CD4-positive, alpha-beta T cell treated with Interleukin-21 for 1 hour (primary cell): Measurements from ENCODE around the gene DIDO1.

Experiments
- DNase-seq: peaks from one replicate; pipeline ENCODE4 v3.0.0-alpha.2; 2020

DIDO1 gene

GRCh38 chr20:62846166-62846890 is 80.0 kb downstream of the DIDO1 start:
- DNase-seq, result no peak

GRCh38 chr20:62845416-62846160 is 80.7 kb downstream of the DIDO1 start:
- DNase-seq, result no peak

DNA sequence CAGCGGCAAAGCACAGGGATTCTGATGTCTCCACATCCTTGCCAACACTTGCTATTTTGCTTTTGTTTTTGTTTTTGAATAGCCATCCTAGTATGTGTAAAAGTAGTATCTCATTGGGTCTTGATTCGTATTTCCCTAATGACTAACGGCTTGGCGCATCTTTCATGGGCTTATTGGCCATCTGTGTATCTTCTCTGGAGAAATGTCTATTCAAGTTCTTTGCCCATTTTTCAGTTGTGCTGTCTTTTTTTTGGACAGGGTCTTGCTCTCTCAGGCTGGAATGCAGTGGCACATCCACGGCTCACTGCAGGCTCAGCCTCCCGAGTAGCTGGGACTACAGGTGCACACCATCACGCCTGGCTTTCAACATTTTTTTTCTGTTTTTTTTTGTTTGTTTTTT is 82.1 kb downstream of the DIDO1 start:
- no peak for DNase-seq

DNA sequence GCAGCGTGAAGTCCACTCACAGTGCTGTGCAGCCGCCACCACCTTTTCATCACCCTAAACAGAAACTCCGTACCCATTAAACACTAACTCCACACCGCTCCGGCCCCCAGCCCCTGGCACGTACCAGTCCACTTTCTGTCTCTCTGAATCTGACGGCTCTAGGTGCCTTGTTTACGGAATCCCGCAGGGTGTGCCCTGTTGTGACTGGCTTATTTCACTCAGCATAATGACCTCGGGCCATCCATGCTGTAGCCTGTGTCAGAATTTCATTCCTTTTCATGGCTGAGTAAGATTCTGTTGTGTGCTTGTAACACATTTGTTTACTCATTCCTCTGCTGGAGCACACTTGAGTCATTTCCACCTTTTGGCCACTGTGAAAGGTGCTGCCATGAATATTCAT is 82.6 kb downstream of the DIDO1 start:
- no peak for DNase-seq

DNA sequence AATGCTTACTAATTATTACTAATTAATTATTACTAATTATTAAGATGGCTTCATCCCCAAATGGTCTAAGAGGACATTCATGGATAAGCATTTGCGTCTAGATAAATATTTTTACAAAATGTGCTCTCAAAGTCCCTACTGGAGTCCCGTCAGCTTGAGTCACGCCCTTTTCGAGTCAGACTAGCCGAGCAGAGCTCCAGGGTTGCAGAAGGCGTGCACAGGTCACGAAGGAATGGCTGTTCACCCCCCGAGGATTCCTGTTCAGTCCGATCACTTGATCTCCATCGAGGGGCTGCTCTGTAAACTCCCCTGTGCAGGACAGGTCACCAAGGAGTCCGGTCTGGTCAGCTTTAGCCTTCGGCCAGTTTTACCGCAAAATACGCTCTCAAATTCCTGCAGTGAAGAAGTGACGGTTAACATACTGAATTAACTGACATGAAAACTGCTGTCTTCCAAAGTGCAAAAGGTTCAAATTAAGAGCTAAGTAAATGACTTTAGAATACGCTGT is 84.5 kb downstream of the DIDO1 start:
- DNase-seq, result no peak

DNA sequence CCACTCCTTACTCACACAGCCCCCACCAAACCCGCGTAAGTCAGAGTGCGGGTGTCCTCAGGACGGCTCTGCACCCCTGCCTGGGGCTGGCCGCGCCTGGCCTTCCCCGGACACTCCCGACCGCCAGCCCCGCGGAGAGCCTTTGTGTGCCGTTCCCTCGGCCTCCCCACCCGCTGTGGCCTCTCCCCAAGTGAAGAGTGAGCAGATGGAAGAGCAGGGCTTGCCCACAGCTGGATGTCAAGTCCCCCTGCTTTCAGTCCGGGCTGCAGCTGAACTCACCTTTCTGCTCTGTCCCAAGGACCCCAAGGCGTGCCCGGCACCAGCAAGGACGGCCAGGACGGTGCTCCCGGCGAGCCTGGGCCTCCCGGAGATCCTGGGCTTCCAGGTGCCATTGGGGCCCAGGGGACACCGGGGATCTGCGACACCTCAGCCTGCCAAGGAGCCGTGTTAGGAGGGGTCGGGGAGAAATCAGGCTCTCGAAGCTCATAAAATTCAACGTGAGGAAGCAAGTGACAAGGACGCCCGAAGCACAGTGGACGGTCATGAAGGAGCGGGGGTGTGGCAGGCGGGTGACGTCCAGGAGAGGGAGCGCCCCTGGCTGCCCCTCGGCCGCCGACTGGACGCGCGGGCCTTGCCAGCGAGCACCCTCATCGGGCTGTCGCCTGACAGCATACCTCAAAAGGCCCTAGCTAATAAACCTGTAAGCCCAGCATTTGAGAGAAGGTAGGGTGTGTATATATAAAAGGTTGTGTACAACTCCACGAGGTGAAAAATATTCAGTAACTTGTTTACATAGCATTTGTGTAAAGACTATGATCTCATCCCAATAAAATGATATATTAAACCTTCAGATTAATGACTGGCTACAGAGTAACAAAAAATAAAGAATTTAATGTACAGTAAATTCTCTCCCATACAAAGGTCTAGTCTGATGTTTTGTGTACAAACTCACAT is 85.8 kb downstream of the DIDO1 start:
- DNase-seq, result no peak

GRCh38 chr20:62839816-62840215 is 86.5 kb downstream of the DIDO1 start:
- DNase-seq, result no peak

GRCh38 chr20:62839261-62839660 is 87.0 kb downstream of the DIDO1 start:
- DNase-seq, result no peak

GRCh38 chr20:62838128-62838891 is 88.0 kb downstream of the DIDO1 start:
- DNase-seq, result no peak

DNA sequence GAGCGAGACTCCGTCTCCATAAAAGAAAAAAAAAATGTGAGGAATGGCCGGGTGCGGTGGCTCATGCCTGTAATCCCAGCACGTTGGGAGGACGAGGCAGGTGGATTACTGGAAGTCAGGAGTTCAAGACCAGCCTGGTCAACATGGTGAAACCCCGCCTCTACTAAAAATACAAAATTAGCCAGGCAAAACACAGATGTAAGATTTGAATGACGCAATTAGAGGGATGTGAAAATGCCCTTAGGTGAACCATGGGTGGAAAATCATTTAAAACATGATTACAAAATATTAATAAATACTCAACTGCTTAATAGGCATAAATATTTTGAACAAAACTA is 88.5 kb downstream of the DIDO1 start:
- no peak for DNase-seq

- DNase-seq, result no peak
Observed at GRCh38 chr20:62836967-62837490, 89.3 kb downstream of the DIDO1 start.

GRCh38 chr20:62835931-62836861 is 90.1 kb downstream of the DIDO1 start:
- DNase-seq, result no peak

DNA sequence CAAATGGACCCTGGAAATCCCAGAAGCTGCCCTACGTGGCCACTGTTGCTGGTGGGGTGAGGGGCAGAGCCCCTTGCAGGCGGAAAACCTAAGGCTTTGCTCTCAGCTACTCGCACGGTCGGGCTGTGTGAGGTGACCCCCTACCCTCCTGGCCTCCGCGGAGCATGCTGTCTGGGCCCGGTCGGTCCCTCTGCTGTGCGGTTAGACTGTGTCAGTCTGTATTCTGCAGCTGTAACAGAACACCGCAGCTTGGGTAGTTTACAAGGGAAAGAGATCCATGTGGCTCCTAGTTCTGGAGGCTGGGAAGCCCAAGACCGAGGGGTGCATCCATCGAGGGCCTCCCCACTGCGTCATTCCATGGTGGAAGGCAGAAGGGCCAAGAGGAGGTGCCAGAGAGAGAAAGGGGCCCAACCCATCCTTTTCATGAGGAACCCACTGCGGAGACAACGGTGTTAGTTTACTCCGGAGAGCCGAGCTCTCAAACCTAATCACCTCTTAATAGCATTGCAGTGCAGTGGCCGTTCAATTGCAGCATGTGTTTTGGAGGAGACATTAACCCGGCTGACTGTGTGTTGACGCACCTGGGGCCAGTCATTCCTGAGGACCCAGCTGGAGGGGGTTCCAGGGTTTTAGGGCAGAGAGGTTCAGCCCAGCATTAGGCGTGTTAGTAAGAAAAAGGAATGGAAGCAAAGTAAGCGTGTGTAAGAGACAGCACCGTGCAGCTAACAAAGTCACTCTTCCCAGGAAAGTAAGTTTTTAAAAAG is 91.2 kb downstream of the DIDO1 start:
- no peak for DNase-seq

- no peak for DNase-seq
Observed at GRCh38 chr20:62832951-62833391, 93.3 kb downstream of the DIDO1 start.

GRCh38 chr20:62832212-62832922 is 93.9 kb downstream of the DIDO1 start:
- peak; percentile 27 for DNase-seq

- DNase-seq, result no peak
Observed at GRCh38 chr20:62831854-62832211, 94.5 kb downstream of the DIDO1 start.

- DNase-seq, result no peak
Observed at GRCh38 chr20:62831361-62831788, 94.9 kb downstream of the DIDO1 start.

GRCh38 chr20:62830821-62831220 is 95.5 kb downstream of the DIDO1 start:
- no peak for DNase-seq

- no peak for DNase-seq
Observed at GRCh38 chr20:62830251-62830650, 96.1 kb downstream of the DIDO1 start.
